GM10266 (cell line): ENCODE measurements around the gene FBXO31.

Source experiments
- DNase-seq: peaks from one replicate; pipeline ENCODE4 v3.0.0; 2012; ENCODE audit errors: extremely low spot score
- CTCF ChIP-seq: IDR thresholded peaks from 2 replicates; pipeline ENCODE4 v1.5.1; 2012; ENCODE audit warnings: mild to moderate bottlenecking, low read depth; ENCODE audit not compliant: control insufficient read depth, insufficient read depth; ENCODE audit errors: missing control alignments

The FBXO31 gene

DNA sequence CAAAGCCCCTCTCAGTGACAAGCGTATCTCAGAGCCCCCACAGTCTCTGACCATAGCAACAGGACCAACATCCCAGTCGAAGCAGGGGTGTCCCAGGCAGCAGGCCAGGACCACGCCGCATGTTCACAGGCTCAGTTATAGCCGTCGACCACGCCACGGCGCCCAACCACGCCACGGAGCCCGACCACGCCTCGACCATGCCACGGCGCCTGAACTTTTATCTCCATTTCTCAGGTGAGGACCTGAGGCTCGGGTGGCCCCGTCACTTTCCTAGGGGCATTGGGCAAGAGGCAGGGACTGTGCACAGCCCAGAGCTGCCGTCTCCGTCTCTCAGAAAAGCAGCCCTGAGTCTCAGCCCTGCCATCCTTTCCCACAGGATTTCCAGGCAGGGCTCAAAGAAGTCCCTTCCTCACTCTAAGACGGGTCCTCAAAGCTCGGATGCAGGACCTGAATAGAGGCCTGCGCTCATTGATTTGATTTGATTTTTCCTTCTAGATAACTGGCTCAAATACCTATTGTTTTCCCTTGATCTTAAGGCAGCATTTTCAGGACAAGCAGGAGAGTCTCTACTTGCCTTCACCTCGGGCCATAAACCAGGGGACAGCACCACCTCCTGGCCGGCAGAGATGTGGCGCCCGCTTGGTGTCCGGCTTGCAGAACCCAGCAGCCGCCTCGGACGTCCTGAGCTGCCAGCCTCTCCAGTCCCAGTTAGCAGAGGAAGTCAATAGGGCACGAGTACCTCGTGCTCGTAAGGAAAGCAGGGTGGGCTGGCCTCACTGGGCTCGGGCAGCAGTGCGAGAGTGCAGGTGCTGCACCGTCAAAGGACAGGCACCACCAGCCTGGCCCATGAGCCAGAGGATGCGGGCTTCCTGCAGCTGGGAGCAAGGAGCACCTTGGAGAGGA, 105.1 kb downstream of the FBXO31 start:
- DNase-seq: peak; percentile 82
- TF ChIP-seq CTCF: peak; percentile 80
